ENCODE data around the gene FGFBP3. TPM values are rescaled to one million over a fixed set of nuclear protein-coding genes. Genes with fewer than 3 reads are reported as not detected.

Gene FGFBP3
- total RNA-seq, 1 experiment from 2014 or later: 1.2 TPM

DNA sequence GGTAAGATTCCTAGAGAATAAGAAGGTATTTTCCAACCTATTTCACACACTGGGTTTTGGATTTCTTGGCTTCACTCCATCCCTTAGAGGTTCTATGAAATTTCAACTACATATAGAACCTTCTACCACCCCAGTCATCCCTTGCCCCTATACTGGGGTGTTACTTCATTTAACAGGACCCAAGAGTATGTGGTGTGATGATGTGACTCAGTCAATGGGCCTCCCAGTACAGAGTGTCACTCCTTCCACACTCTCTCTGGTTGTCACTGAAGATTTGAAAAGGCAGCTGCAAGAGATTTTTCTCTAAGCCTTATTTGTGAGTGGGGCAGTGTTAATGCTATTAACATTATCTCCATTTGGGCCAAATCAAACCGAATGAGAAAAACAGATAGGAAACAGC, 33.5 kb downstream of the FGFBP3 start (continued):
- TF ChIP-seq FOSL1 (IDR thresholded peaks at IDR 0.05; ENCODE audit: low read depth) (no peak), ZNF274 (IDR thresholded peaks at IDR 0.05; ENCODE audit: low read depth, low read length) (no peak)
- TF ChIP-seq, protein P1, sequence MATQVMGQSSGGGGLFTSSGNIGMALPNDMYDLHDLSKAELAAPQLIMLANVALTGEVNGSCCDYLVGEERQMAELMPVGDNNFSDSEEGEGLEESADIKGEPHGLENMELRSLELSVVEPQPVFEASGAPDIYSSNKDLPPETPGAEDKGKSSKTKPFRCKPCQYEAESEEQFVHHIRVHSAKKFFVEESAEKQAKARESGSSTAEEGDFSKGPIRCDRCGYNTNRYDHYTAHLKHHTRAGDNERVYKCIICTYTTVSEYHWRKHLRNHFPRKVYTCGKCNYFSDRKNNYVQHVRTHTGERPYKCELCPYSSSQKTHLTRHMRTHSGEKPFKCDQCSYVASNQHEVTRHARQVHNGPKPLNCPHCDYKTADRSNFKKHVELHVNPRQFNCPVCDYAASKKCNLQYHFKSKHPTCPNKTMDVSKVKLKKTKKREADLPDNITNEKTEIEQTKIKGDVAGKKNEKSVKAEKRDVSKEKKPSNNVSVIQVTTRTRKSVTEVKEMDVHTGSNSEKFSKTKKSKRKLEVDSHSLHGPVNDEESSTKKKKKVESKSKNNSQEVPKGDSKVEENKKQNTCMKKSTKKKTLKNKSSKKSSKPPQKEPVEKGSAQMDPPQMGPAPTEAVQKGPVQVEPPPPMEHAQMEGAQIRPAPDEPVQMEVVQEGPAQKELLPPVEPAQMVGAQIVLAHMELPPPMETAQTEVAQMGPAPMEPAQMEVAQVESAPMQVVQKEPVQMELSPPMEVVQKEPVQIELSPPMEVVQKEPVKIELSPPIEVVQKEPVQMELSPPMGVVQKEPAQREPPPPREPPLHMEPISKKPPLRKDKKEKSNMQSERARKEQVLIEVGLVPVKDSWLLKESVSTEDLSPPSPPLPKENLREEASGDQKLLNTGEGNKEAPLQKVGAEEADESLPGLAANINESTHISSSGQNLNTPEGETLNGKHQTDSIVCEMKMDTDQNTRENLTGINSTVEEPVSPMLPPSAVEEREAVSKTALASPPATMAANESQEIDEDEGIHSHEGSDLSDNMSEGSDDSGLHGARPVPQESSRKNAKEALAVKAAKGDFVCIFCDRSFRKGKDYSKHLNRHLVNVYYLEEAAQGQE (IDR thresholded peaks at IDR 0.05; ENCODE audit: low read depth): no peak

DNA sequence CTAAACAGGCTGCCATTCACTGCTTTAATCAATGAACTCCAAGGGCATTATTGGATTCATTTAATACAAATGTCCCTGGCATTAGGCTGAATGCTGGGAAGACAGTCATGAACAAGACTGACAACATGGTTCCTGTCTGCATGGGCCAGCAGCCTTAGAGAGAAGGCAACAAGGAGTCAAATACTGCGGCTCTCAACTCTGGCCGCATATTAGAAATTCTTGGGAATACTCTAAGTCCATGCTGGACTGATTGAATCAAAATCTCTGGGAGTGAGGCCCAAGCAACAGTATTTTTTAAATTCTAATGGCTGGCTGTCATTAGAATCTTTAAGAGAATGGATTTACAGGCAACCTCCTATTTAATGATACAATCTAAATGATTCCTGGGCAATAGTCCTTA, 34.1 kb downstream of the FGFBP3 start:
- Histone ChIP-seq H3K79me2 (ENCODE audit: insufficient read depth, low read length) (no peaks in the 10 kb centered on the region), H4K20me1 (ENCODE audit: insufficient read depth) (no peaks in the 10 kb centered on the region), H3K4me2 (ENCODE audit: low read length) (no peak overlapping the region), H3K4me3 (replicated peaks in 1 of 2; ENCODE audit: low read depth in 1 of 2, low read length in 2 of 2) (no peak overlapping the region), H3K36me3 (ENCODE audit: control insufficient read depth in 1 of 2, insufficient read depth in 2 of 2, low read length in 2 of 2) (no peaks in the 10 kb centered on the region), H3K9me3 (ENCODE audit: control insufficient read depth in 1 of 2, insufficient read depth in 1 of 2, low read depth in 1 of 2, low read length in 2 of 2) (no peaks in the 10 kb centered on the region), H3K9ac (ENCODE audit: low read length) (no peak overlapping the region), H3K27ac (ENCODE audit: low read depth, low read length) (no peak overlapping the region), H3K27me3 (ENCODE audit: insufficient read depth, low read length) (no peaks in the 10 kb centered on the region), H3K9me2 (ENCODE audit: insufficient read depth) (no peaks in the 10 kb centered on the region), H2AFZ (ENCODE audit: low read depth, low read length, poor library complexity, severe bottlenecking) (no peak overlapping the region), H3K4me1 (ENCODE audit: control insufficient read depth in 1 of 2, insufficient read depth in 2 of 2, low read length in 2 of 2) (no peaks in the 10 kb centered on the region; a peak in 1 of 4 replicates)
- BruUV-seq (replicated peaks): no TSS peak
- no peak for ATAC-seq
- intact Hi-C loops (cut with micrococcal nuclease): no loop called here
- ChIA-PET POLR2A (no interaction called here), RAD21 (ENCODE audit: low non-redundant PET in 1 of 2, low total read pairs in 2 of 2, uncharacterized antibody in 2 of 2, unreplicated experiment in 2 of 2) (no interaction called here), CTCF (no interaction called here)
- TF ChIP-seq CEBPB (IDR thresholded peaks at IDR 0.05; ENCODE audit: low read depth) (no peak), EGR1 (IDR thresholded peaks at IDR 0.05; ENCODE audit: low read depth) (no peak), JUND (IDR thresholded peaks at IDR 0.05) (no peak), EZH2phosphoT487 (IDR thresholded peaks at IDR 0.05; ENCODE audit: borderline replicate concordance) (no peak), TCF7L2 (IDR thresholded peaks at IDR 0.05; ENCODE audit: borderline replicate concordance, extremely low read depth, insufficient read depth, insufficient read length) (no peak), EZH2 (IDR thresholded peaks at IDR 0.05) (no peak), SIN3A (IDR thresholded peaks at IDR 0.05; ENCODE audit: low read depth) (no peak), FOSL1 (IDR thresholded peaks at IDR 0.05; ENCODE audit: low read depth) (no peak), ZFX (IDR thresholded peaks at IDR 0.05) (no peak), YY1 (IDR thresholded peaks at IDR 0.05; ENCODE audit: extremely low read depth, insufficient replicate concordance, low read depth, low read length) (no peak), RAD21 (IDR thresholded peaks at IDR 0.05; ENCODE audit: low read depth) (no peak), SP1 (IDR thresholded peaks at IDR 0.05; ENCODE audit: low read depth) (no peak), POLR2AphosphoS5 (IDR thresholded peaks at IDR 0.05; ENCODE audit: low read depth, low read length) (no peak), SRF (IDR thresholded peaks at IDR 0.05; ENCODE audit: low read depth) (no peak), CBX3 (IDR thresholded peaks at IDR 0.05; ENCODE audit: low read depth) (no peak)
- TF ChIP-seq, protein P2, sequence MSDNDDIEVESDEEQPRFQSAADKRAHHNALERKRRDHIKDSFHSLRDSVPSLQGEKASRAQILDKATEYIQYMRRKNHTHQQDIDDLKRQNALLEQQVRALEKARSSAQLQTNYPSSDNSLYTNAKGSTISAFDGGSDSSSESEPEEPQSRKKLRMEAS (IDR thresholded peaks at IDR 0.05): no peak
- TF ChIP-seq, protein P3, sequence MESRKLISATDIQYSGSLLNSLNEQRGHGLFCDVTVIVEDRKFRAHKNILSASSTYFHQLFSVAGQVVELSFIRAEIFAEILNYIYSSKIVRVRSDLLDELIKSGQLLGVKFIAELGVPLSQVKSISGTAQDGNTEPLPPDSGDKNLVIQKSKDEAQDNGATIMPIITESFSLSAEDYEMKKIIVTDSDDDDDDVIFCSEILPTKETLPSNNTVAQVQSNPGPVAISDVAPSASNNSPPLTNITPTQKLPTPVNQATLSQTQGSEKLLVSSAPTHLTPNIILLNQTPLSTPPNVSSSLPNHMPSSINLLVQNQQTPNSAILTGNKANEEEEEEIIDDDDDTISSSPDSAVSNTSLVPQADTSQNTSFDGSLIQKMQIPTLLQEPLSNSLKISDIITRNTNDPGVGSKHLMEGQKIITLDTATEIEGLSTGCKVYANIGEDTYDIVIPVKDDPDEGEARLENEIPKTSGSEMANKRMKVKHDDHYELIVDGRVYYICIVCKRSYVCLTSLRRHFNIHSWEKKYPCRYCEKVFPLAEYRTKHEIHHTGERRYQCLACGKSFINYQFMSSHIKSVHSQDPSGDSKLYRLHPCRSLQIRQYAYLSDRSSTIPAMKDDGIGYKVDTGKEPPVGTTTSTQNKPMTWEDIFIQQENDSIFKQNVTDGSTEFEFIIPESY (IDR thresholded peaks at IDR 0.05; ENCODE audit: extremely low read depth, insufficient replicate concordance, low read length): no peak
- TF ChIP-seq, protein P4, sequence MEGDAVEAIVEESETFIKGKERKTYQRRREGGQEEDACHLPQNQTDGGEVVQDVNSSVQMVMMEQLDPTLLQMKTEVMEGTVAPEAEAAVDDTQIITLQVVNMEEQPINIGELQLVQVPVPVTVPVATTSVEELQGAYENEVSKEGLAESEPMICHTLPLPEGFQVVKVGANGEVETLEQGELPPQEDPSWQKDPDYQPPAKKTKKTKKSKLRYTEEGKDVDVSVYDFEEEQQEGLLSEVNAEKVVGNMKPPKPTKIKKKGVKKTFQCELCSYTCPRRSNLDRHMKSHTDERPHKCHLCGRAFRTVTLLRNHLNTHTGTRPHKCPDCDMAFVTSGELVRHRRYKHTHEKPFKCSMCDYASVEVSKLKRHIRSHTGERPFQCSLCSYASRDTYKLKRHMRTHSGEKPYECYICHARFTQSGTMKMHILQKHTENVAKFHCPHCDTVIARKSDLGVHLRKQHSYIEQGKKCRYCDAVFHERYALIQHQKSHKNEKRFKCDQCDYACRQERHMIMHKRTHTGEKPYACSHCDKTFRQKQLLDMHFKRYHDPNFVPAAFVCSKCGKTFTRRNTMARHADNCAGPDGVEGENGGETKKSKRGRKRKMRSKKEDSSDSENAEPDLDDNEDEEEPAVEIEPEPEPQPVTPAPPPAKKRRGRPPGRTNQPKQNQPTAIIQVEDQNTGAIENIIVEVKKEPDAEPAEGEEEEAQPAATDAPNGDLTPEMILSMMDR (IDR thresholded peaks at IDR 0.05 in 2 of 3, conservative IDR thresholded peaks at IDR 0.05 in 1 of 3; ENCODE audit: borderline replicate concordance in 1 of 3, insufficient read depth in 1 of 3, low read depth in 2 of 3, low read length in 2 of 3): no peak
- DNase-seq (ENCODE audit: low read depth, low spot score): no peak

All from HCT116 (cell line).